Stimulated activated CD4-positive, alpha-beta T cell treated with anti-CD3 and anti-CD28 coated beads, TNF-alpha, amount 100 ng/mL, for 1 hour (primary cell): Measurements from ENCODE around the gene ZNF641.

Experiments
- DNase-seq, 3 donors: peaks; one replicate each; pipeline ENCODE4 v3.0.0-alpha.2; 2020; ENCODE audit warnings: low read depth in 3 of 3, low spot score in 1 of 3

The ZNF641 gene

GRCh38 chr12:48350249-48351021 lies at the start of gene ZNF641:
TSS of gene ZNF641 (minus strand) at chr12:48350919. CDS start at chr12:48348090, 2,829 bp downstream.
- DNase-seq = peak; percentile 61 to 75 (median 68)

GRCh38 chr12:48390026-48390425 lies 39.3 kb upstream of the ZNF641 start:
- DNase-seq = no peak

- no peak for DNase-seq
Measured at GRCh38 chr12:48389409-48389808, 38.7 kb upstream of the ZNF641 start.

GRCh38 chr12:48388938-48389337 lies 38.2 kb upstream of the ZNF641 start:
- no peak for DNase-seq

- DNase-seq = no peak
Measured at GRCh38 chr12:48388460-48388859, 37.7 kb upstream of the ZNF641 start.

- no peak for DNase-seq
Measured at GRCh38 chr12:48380596-48380995, 29.9 kb upstream of the ZNF641 start.

- no peak for DNase-seq
Measured at GRCh38 chr12:48379794-48380193, 29.1 kb upstream of the ZNF641 start.

- DNase-seq = no peak
Measured at GRCh38 chr12:48377646-48378045, 26.9 kb upstream of the ZNF641 start.

GRCh38 chr12:48374164-48374563 lies 23.4 kb upstream of the ZNF641 start:
- DNase-seq = no peak

GRCh38 chr12:48366131-48366530 lies 15.4 kb upstream of the ZNF641 start:
- no peak for DNase-seq

GRCh38 chr12:48361664-48362339 lies 11.1 kb upstream of the ZNF641 start:
- no peak for DNase-seq

GRCh38 chr12:48358937-48359513 lies 8.3 kb upstream of the ZNF641 start:
- no peak for DNase-seq

GRCh38 chr12:48356041-48356768 lies 5.5 kb upstream of the ZNF641 start:
- DNase-seq = no peak

- DNase-seq = no peak
Measured at GRCh38 chr12:48352157-48352760, 1.5 kb upstream of the ZNF641 start.

- DNase-seq = no peak
Measured at GRCh38 chr12:48351022-48351708, 446 bp upstream of the ZNF641 start.

GRCh38 chr12:48349471-48349870 lies 1.2 kb downstream of the ZNF641 start:
- no peak for DNase-seq

- no peak for DNase-seq
Measured at GRCh38 chr12:48342980-48343379, 7.7 kb downstream of the ZNF641 start.

GRCh38 chr12:48340943-48341342 lies 9.8 kb downstream of the ZNF641 start:
- no peak for DNase-seq

- DNase-seq = no peak
Measured at GRCh38 chr12:48339442-48340117, 11.1 kb downstream of the ZNF641 start.

- no peak for DNase-seq
Measured at GRCh38 chr12:48336564-48336963, 14.2 kb downstream of the ZNF641 start.
